Measurements from ENCODE around the gene TTC28.

The TTC28 gene

GRCh38 chr22:28650463-28650862, 29.2 kb downstream of the TTC28 start:
- no peak for TF ChIP-seq CTCF (IDR thresholded peaks at IDR 0.05; ENCODE audit: insufficient read depth, low read length, missing control alignments)
- CTCF ChIA-PET = no interaction called here
- DNase-seq (ENCODE audit: low read depth, low spot score) = no peak
- POLR2A ChIA-PET = no interaction called here
- H3K4me3 ChIP-seq (ENCODE audit: low read depth, low read length) = no peak overlapping the region

- no peak overlapping the region for H3K4me3 ChIP-seq (ENCODE audit: low read depth, low read length)
- no peak for TF ChIP-seq CTCF (IDR thresholded peaks at IDR 0.05; ENCODE audit: insufficient read depth, low read length, missing control alignments)
- ChIA-PET CTCF (no interaction called here), POLR2A (no interaction called here)
- DNase-seq (ENCODE audit: low read depth, low spot score) = no peak
Measured at GRCh38 chr22:28648792-28649191, 30.8 kb downstream of the TTC28 start.

- no peak overlapping the region for H3K4me3 ChIP-seq (ENCODE audit: low read depth, low read length)
- CTCF ChIA-PET = no interaction called here
- no peak for DNase-seq (ENCODE audit: low read depth, low spot score)
- TF ChIP-seq CTCF (IDR thresholded peaks at IDR 0.05; ENCODE audit: insufficient read depth, low read length, missing control alignments) = no peak
- POLR2A ChIA-PET = no interaction called here
Measured at GRCh38 chr22:28647216-28647615, 32.4 kb downstream of the TTC28 start.

- ChIA-PET POLR2A (no interaction called here), CTCF (interaction anchor here (0.6 kb wide), 1 partner anchor 20 kb away, joined by 3 read pairs; no protein-coding TSS in a partner anchor)
- no peak for TF ChIP-seq CTCF (IDR thresholded peaks at IDR 0.05; ENCODE audit: insufficient read depth, low read length, missing control alignments)
- no peak for DNase-seq (ENCODE audit: low read depth, low spot score)
- H3K4me3 ChIP-seq (ENCODE audit: low read depth, low read length) = no peak overlapping the region
Measured at GRCh38 chr22:28639321-28639720, 40.3 kb downstream of the TTC28 start.

GRCh38 chr22:28637225-28637624, 42.4 kb downstream of the TTC28 start:
- TF ChIP-seq CTCF (IDR thresholded peaks at IDR 0.05; ENCODE audit: insufficient read depth, low read length, missing control alignments) = no peak
- DNase-seq (ENCODE audit: low read depth, low spot score) = no peak
- ChIA-PET POLR2A (no interaction called here), CTCF (no interaction called here)
- H3K4me3 ChIP-seq (ENCODE audit: low read depth, low read length) = no peak overlapping the region

GRCh38 chr22:28630177-28630574, 49.5 kb downstream of the TTC28 start:
- no peak for DNase-seq (ENCODE audit: low read depth, low spot score)
- ChIA-PET CTCF (no interaction called here), POLR2A (no interaction called here)
- no peak overlapping the region for H3K4me3 ChIP-seq (ENCODE audit: low read depth, low read length)
- TF ChIP-seq CTCF (IDR thresholded peaks at IDR 0.05; ENCODE audit: insufficient read depth, low read length, missing control alignments) = no peak

Measured in AG04449 (cell line).